Hepatocyte (in vitro differentiated cells): Measurements from ENCODE around the gene DENND1A. TPM values are rescaled to one million over a fixed set of nuclear protein-coding genes. Genes with fewer than 3 reads are reported as not detected.

Experiments
- DNase-seq: peaks from one replicate; pipeline ENCODE4 v3.0.0-alpha.2; 2016; ENCODE audit warnings: low spot score
- H2AFZ ChIP-seq: fragments of 200-600 bp; sonication (generic); 2 replicates; pipeline ENCODE4 v1.6.0; 2016; ENCODE audit warnings: antibody characterized with exemption, mild to moderate bottlenecking
- H3K27ac ChIP-seq: fragments of 200-600 bp; sonication (generic); 2 replicates; pipeline ENCODE4 v1.5.1; 2016; ENCODE audit warnings: mild to moderate bottlenecking
- H3K27me3 ChIP-seq: fragments of 200-600 bp; sonication (generic); 2 replicates; pipeline ENCODE4 v1.6.1; 2016
- H3K36me3 ChIP-seq: fragments of 200-600 bp; sonication (generic); replicated peaks from 2 replicates; pipeline ENCODE4 v1.5.1; 2016; ENCODE audit warnings: low read depth; ENCODE audit not compliant: insufficient read depth
- H3K4me1 ChIP-seq: fragments of 200-600 bp; sonication (generic); 2 replicates; pipeline ENCODE4 v1.5.1; 2016; ENCODE audit warnings: mild to moderate bottlenecking, moderate library complexity; ENCODE audit not compliant: insufficient read depth
- H3K4me2 ChIP-seq: fragments of 200-600 bp; sonication (generic); 2 replicates; pipeline ENCODE4 v1.6.0; 2016
- H3K4me3 ChIP-seq: fragments of 200-600 bp; sonication (generic); 2 replicates; pipeline ENCODE4 v1.5.1; 2016; ENCODE audit warnings: mild to moderate bottlenecking
- H3K79me2 ChIP-seq: fragments of 200-600 bp; sonication (generic); 2 replicates; pipeline ENCODE4 v1.6.0; 2017; ENCODE audit warnings: mild to moderate bottlenecking
- H3K9me2 ChIP-seq: fragments of 200-600 bp; sonication (generic); replicated peaks from 2 replicates; pipeline ENCODE4 v1.6.0; 2017; ENCODE audit warnings: mild to moderate bottlenecking; ENCODE audit not compliant: insufficient read depth
- H3K9me3 ChIP-seq: fragments of 200-600 bp; sonication (generic); 2 replicates; pipeline ENCODE4 v1.5.1; 2016; ENCODE audit warnings: low read depth, mild to moderate bottlenecking
- H4K20me1 ChIP-seq: fragments of 200-600 bp; sonication (generic); 2 replicates; pipeline ENCODE4 v1.6.0; 2016; ENCODE audit warnings: mild to moderate bottlenecking; ENCODE audit not compliant: insufficient read depth, poor library complexity, severe bottlenecking
- EZH2 ChIP-seq: fragments of 200-600 bp; sonication (generic); IDR thresholded peaks from 2 replicates; pipeline ENCODE4 v1.6.1; 2016; ENCODE audit warnings: antibody characterized with exemption, mild to moderate bottlenecking, borderline replicate concordance
- EZH2phosphoT487 ChIP-seq: fragments of 200-600 bp; sonication (generic); IDR thresholded peaks from one replicate; pipeline ENCODE4 v1.6.1; 2018; ENCODE audit warnings: antibody characterized with exemption, mild to moderate bottlenecking, low read depth, moderate library complexity; ENCODE audit not compliant: unreplicated experiment, severe bottlenecking
- WGBS: methylation state at CpG from one replicate; pipeline ENCODE4 v1.1.6; 2016; ENCODE audit warnings: low lambda C conversion rate; ENCODE audit errors: missing lambda C conversion rate; 5-methylcytosine and 5-hydroxymethylcytosine counted together
- polyA plus RNA-seq: library from polyadenylated mRNA; unstranded; fragments of >200 nt; fragmentation: Nextera tagmentation; extraction: Ambion mirVana; gene quantifications from 2 replicates; pipeline ENCODE4 v1.2.1, GENCODE V29; 2016
- total RNA-seq: library from RNA; depleted of rRNA; stranded (reverse); fragments of >200 nt; gene quantifications from 2 replicates; pipeline ENCODE4 v1.2.3, GENCODE V29; 2014
- TF ChIP-seq, protein P1 (sequence below): fragments of 200-600 bp; sonication (generic); IDR thresholded peaks from 2 replicates; pipeline ENCODE4 v1.5.1; 2016; ENCODE audit warnings: antibody characterized with exemption, mild to moderate bottlenecking; ENCODE audit not compliant: poor library complexity

DENND1A gene
- total and polyA plus RNA-seq, 2 experiments from 2014 or later: 24.0 to 28.9 TPM

DNA sequence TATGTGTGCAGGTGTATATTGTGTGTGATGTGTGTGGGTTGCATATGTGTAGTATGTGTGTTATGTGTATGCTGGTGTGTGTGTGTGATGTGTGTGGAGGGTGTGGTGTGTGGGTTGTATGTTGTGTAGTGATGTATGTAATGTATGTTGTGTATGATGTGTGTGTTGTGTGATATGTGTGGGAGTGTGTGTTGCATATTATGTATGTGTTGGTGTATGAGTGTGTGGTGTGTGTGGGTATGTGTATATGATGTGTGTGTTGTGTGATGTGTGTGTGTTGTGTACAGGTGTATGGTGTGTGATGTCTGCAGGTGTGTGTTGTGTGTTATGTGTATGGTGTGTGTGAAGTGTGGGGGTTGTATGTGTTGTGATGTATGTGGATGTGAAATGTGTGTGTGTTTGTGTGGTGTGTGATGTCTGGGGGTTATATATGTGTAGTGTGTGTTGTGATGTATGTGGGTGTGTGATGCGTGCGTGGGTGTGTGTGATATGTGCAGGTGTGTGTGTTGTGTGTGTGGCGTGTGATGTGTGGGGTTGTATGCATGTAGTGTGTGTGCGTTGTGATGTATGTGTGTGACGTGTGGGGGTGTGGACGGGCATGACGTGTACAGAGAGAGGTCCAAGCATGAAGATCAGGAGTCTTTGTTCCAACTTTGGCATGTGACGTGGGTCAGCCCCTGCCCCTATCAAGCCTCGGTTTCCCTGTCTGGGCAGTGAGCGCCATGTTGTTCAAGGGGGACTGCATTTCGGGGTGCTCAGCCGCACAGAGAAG is 582.5 kb downstream of the DENND1A start:
- Histone ChIP-seq H3K79me2 (no peaks in the 10 kb centered on the region), H4K20me1 (no peaks in the 10 kb centered on the region), H3K27me3 (no peaks in the 10 kb centered on the region), H3K27ac (no peak overlapping the region), H3K36me3 (no peaks in the 10 kb centered on the region), H3K9me2 (no peaks in the 10 kb centered on the region), H2AFZ (no peak overlapping the region), H3K4me3 (no peak overlapping the region), H3K9me3 (no peaks in the 10 kb centered on the region), H3K4me1 (peaks cover 9% of the 10 kb centered on the region), H3K4me2 (no peak overlapping the region)
- TF ChIP-seq EZH2phosphoT487: no peak
- TF ChIP-seq, protein P1, sequence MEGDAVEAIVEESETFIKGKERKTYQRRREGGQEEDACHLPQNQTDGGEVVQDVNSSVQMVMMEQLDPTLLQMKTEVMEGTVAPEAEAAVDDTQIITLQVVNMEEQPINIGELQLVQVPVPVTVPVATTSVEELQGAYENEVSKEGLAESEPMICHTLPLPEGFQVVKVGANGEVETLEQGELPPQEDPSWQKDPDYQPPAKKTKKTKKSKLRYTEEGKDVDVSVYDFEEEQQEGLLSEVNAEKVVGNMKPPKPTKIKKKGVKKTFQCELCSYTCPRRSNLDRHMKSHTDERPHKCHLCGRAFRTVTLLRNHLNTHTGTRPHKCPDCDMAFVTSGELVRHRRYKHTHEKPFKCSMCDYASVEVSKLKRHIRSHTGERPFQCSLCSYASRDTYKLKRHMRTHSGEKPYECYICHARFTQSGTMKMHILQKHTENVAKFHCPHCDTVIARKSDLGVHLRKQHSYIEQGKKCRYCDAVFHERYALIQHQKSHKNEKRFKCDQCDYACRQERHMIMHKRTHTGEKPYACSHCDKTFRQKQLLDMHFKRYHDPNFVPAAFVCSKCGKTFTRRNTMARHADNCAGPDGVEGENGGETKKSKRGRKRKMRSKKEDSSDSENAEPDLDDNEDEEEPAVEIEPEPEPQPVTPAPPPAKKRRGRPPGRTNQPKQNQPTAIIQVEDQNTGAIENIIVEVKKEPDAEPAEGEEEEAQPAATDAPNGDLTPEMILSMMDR: no peak
- 79% methylated on average over 9 of the region's 12 CpGs for WGBS
- DNase-seq: no peak

DNA sequence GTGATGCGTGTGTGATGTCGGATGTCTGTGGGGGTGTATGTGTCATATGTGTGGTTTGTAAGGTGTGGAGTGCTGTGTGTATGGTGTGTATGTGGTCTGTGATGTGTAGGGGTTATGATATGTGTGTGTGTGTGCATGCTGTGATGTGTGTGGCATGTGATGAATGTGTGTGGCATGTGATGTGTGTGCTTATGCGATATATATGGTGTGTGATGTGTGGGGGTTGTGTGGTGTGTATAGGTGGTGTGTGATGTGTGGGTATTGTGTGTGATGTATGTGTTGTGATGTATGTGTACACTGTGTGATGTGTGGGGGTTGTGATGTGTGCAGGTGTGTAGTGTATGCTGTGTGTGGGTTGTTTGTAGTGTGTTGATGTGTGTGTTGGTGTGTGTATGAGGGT is 583.1 kb downstream of the DENND1A start:
- Histone ChIP-seq H3K36me3 (no peaks in the 10 kb centered on the region), H3K4me1 (peaks cover 9% of the 10 kb centered on the region), H3K4me2 (no peak overlapping the region), H3K79me2 (no peaks in the 10 kb centered on the region), H2AFZ (no peak overlapping the region), H3K27ac (no peak overlapping the region), H4K20me1 (no peaks in the 10 kb centered on the region), H3K4me3 (no peak overlapping the region), H3K27me3 (no peaks in the 10 kb centered on the region), H3K9me3 (no peaks in the 10 kb centered on the region), H3K9me2 (no peaks in the 10 kb centered on the region)
- DNase-seq: no peak
- 98% methylated on average over 3 of the region's 3 CpGs for WGBS
- TF ChIP-seq, protein P1: no peak
- TF ChIP-seq EZH2 (no peak), EZH2phosphoT487 (no peak)

DNA sequence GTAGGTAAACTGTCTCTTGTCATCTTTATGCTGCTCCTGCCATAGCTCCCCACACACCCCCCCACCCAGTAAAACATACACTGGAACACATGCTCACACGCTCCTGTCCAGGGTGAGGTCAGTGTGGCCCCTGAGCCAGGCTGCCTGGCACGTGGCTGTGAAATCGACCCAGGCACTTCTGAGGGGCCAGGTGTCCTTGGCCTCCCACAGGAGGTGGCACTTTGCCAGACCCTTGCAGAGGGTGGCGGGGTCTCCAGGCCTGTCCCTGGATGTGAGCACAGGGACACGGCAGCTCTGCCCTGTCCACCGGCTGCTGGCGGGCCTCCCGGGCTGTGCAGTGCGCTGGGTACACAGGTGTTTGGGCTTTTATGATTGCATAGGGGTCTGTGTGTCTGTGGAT is 583.9 kb downstream of the DENND1A start:
- Histone ChIP-seq H3K9me2 (no peaks in the 10 kb centered on the region), H3K4me2 (no peak overlapping the region), H3K79me2 (no peaks in the 10 kb centered on the region), H3K4me1 (peaks cover 9% of the 10 kb centered on the region), H2AFZ (no peak overlapping the region), H3K4me3 (no peak overlapping the region), H3K27ac (peak overlapping the region; percentile 21), H3K27me3 (no peaks in the 10 kb centered on the region), H3K36me3 (no peaks in the 10 kb centered on the region), H3K9me3 (no peaks in the 10 kb centered on the region), H4K20me1 (no peaks in the 10 kb centered on the region)
- TF ChIP-seq EZH2phosphoT487 (no peak), EZH2 (no peak)
- TF ChIP-seq, protein P1: no peak
- no peak for DNase-seq
- 85% methylated on average over 6 of the region's 9 CpGs for WGBS
